OCI-LY7 (cell line): ENCODE results near the gene AKAP12. TPM values are rescaled to one million over a fixed set of nuclear protein-coding genes. Genes with fewer than 3 reads are reported as not detected.

ENCODE experiments used
- BruUV-seq: library from RNA; stranded (reverse); fragments of 400-500 nt; replicated peaks from 2 replicates; lab custom pipeline; 2021; lab: Mats Ljungman, UMichigan
- CTCF ChIA-PET: fragments of 300-600 bp; sonication (Branson Sonifier 250); formaldehyde crosslinking; loops from one replicate; lab custom pipeline; 2022; ENCODE audit warnings: antibody characterized with exemption; ENCODE audit not compliant: unreplicated experiment; lab: Charles Lee
- POLR2A ChIA-PET: fragments of 300-600 bp; sonication (Branson Sonifier 250); formaldehyde crosslinking; loops from one replicate; lab custom pipeline; 2022; ENCODE audit warnings: antibody characterized with exemption; lab: Charles Lee
- DNase-seq: peaks from one replicate; pipeline ENCODE4 v3.0.0-alpha.2; 2015; ENCODE audit warnings: low spot score
- H2AFZ ChIP-seq: fragments of 200-600 bp; sonication (generic), shearing (Covaris generic); 2 replicates; pipeline ENCODE4 v1.6.1; 2014; ENCODE audit warnings: mild to moderate bottlenecking, antibody characterized with exemption, low read length, moderate library complexity
- H3K27ac ChIP-seq: fragments of 200-600 bp; sonication (generic); 2 replicates; pipeline ENCODE4 v1.5.1; 2014; ENCODE audit warnings: mixed run types, low read depth, mild to moderate bottlenecking, moderate library complexity, low read length, inconsistent platforms; ENCODE audit not compliant: poor library complexity, severe bottlenecking
- H3K36me3 ChIP-seq: fragments of 200-600 bp; sonication (generic); 2 replicates; pipeline ENCODE4 v1.6.1; 2014; ENCODE audit warnings: mild to moderate bottlenecking, antibody characterized with exemption, low read length, moderate library complexity, mixed read lengths; ENCODE audit not compliant: insufficient read depth
- H3K4me1 ChIP-seq: fragments of 200-600 bp; sonication (generic); 2 replicates; pipeline ENCODE4 v1.5.1; 2014; ENCODE audit warnings: mild to moderate bottlenecking, low read length; ENCODE audit not compliant: insufficient read depth, poor library complexity, severe bottlenecking
- H3K4me2 ChIP-seq: fragments of 200-600 bp; sonication (generic); 2 replicates; pipeline ENCODE4 v1.6.1; 2014; ENCODE audit warnings: mild to moderate bottlenecking, low read length
- H3K4me3 ChIP-seq: fragments of 200-600 bp; sonication (generic); 2 replicates; pipeline ENCODE4 v1.5.1; 2014; ENCODE audit warnings: mild to moderate bottlenecking, low read depth, low read length; ENCODE audit not compliant: poor library complexity, severe bottlenecking
- H3K79me2 ChIP-seq: fragments of 200-600 bp; sonication (generic); 2 replicates; pipeline ENCODE4 v1.6.1; 2016; ENCODE audit warnings: low read depth, mild to moderate bottlenecking, low read length, moderate library complexity, mixed read lengths; ENCODE audit not compliant: insufficient read depth
- H3K9me2 ChIP-seq: fragments of 200-600 bp; sonication (generic); 2 replicates; pipeline ENCODE4 v1.6.1; 2016; ENCODE audit warnings: mild to moderate bottlenecking, low read length, mixed read lengths; ENCODE audit not compliant: insufficient read depth
- H3K9me3 ChIP-seq: fragments of 200-600 bp; sonication (generic); 2 replicates; pipeline ENCODE4 v1.6.1; 2014; ENCODE audit warnings: mild to moderate bottlenecking, mixed run types, low read length, mixed read lengths
- H4K20me1 ChIP-seq: fragments of 200-600 bp; sonication (generic); 2 replicates; pipeline ENCODE4 v1.6.1; 2014; ENCODE audit warnings: mild to moderate bottlenecking, antibody characterized with exemption, low read length, moderate library complexity, mixed read lengths; ENCODE audit not compliant: insufficient read depth
- EZH2phosphoT487 ChIP-seq: fragments of 200-600 bp; sonication (generic); IDR thresholded peaks from 2 replicates; pipeline ENCODE4 v1.6.1; 2018; ENCODE audit warnings: low read depth, borderline replicate concordance, mild to moderate bottlenecking, mixed run types, antibody characterized with exemption, low read length, moderate library complexity, mixed read lengths
- intact Hi-C: fragments of 100-400 bp; cut with micrococcal nuclease; formaldehyde crosslinking; loops from one replicate; pipeline ENCODE4 v1.10.0; 2022; ENCODE audit not compliant: unreplicated experiment
- total RNA-seq, 2 experiments: library from RNA; depleted of rRNA in 1 of 2; stranded (reverse); fragments of >200 nt in 1 of 2; shearing (Covaris generic) in 1 of 2; gene quantifications; 2 replicates each; pipeline ENCODE4 v1.2.3, GENCODE V29; 2014 to 2022
- TF ChIP-seq, protein P1 (sequence below): fragments of 200-600 bp; sonication (generic); conservative IDR thresholded peaks from 2 replicates; pipeline ENCODE4 v1.5.1; 2014; ENCODE audit warnings: mild to moderate bottlenecking, antibody characterized with exemption, low read length, moderate library complexity, mixed read lengths

The AKAP12 gene
- total RNA-seq, 2 experiments from 2014 or later = 0.23 TPM; not detected in 1

DNA sequence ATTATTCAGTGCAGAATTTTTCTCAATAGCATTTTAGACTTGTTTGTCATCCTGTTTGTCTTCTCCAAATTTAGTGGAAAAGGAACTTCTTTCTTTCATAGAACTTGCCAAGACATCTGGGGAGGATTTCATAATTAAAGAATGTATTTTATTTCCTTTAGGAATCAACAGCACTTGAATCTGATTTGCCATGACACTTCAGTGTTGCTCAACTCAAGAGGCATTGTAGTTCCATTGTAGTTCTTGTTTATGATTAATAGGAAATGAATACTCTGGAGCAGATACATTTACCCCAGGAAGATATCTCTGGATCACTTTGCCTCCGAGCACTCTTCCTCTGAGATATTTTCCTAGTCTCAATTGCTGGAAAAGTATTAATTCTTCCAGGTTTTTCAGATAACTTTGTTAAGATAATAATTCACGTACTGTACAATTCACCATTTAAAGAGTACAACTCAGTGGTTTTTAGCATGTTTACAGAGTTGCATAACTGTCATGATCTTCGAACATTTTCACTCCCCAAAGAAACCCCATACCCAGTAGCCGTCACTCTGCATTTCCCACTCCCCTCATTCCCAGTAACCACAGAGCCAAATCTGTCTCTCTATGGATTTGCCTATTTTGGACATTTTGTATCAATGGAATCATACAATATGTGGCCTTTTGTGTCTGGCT, 29.7 kb downstream of the AKAP12 start:
- H3K9me3 ChIP-seq = no peaks in the 10 kb centered on the region
- no peaks in the 10 kb centered on the region for H4K20me1 ChIP-seq
- H2AFZ ChIP-seq = no peak overlapping the region
- no peak for DNase-seq
- intact Hi-C loops = no loop called here
- H3K4me3 ChIP-seq = no peak overlapping the region
- H3K4me2 ChIP-seq = no peak overlapping the region
- POLR2A ChIA-PET = no interaction called here
- CTCF ChIA-PET = no interaction called here
- no peaks in the 10 kb centered on the region for H3K79me2 ChIP-seq
- no peak overlapping the region for H3K27ac ChIP-seq
- H3K4me1 ChIP-seq = no peaks in the 10 kb centered on the region
- BruUV-seq = no TSS peak
- H3K9me2 ChIP-seq = no peaks in the 10 kb centered on the region
- no peaks in the 10 kb centered on the region for H3K36me3 ChIP-seq
- no peak for TF ChIP-seq EZH2phosphoT487
- TF ChIP-seq, protein P1, sequence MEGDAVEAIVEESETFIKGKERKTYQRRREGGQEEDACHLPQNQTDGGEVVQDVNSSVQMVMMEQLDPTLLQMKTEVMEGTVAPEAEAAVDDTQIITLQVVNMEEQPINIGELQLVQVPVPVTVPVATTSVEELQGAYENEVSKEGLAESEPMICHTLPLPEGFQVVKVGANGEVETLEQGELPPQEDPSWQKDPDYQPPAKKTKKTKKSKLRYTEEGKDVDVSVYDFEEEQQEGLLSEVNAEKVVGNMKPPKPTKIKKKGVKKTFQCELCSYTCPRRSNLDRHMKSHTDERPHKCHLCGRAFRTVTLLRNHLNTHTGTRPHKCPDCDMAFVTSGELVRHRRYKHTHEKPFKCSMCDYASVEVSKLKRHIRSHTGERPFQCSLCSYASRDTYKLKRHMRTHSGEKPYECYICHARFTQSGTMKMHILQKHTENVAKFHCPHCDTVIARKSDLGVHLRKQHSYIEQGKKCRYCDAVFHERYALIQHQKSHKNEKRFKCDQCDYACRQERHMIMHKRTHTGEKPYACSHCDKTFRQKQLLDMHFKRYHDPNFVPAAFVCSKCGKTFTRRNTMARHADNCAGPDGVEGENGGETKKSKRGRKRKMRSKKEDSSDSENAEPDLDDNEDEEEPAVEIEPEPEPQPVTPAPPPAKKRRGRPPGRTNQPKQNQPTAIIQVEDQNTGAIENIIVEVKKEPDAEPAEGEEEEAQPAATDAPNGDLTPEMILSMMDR = no peak

DNA sequence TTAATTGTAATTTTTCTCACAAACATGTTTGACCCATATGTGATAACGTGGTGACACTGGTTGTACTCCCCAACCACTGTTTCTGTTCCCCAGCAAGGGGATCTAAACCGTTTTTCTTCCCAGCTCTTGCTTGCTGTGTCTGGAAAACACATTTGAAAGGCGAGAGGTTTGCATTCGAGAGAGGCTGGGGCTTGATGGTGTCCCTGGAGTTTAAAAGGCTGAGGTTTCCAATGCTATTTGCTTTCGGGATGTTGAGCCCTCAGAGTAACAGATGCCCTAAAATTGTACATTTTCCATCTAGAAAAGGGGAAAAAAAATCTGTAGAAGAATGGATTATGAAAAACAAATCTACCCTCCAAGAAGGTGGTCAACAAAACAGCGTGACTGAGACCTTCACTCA, 35.4 kb downstream of the AKAP12 start:
- Histone ChIP-seq H2AFZ (no peak overlapping the region), H4K20me1 (no peaks in the 10 kb centered on the region), H3K4me3 (no peak overlapping the region), H3K27ac (no peak overlapping the region), H3K4me2 (no peak overlapping the region), H3K4me1 (no peaks in the 10 kb centered on the region), H3K9me2 (no peaks in the 10 kb centered on the region), H3K9me3 (no peaks in the 10 kb centered on the region), H3K36me3 (no peaks in the 10 kb centered on the region), H3K79me2 (no peaks in the 10 kb centered on the region)
- CTCF ChIA-PET = no interaction called here
- POLR2A ChIA-PET = no interaction called here
- intact Hi-C loops = no loop called here
- no peak for DNase-seq
- TF ChIP-seq, protein P1 = no peak
- no peak for TF ChIP-seq EZH2phosphoT487
- BruUV-seq = no TSS peak

DNA sequence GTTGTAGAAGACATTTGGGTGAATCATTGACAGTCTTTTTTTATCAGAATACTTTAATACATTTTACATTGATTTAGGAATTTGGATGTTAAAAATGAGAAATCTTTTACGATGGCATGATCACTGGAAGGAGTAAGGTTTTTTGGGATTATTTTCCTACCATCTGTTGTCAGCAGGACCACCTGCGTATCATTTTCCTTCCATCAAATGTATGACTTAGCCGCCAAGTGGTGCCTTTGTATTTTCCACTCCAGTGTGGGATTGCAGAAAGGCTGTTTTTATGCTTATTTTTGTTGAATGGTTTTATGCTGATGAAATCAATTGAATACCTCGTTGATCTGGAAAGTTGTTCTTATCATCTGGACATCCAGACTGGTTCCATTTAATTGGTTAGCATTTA, 35.8 kb downstream of the AKAP12 start:
- no peaks in the 10 kb centered on the region for H3K79me2 ChIP-seq
- POLR2A ChIA-PET = no interaction called here
- CTCF ChIA-PET = no interaction called here

More for the DNA sequence above, 35.8 kb downstream of the AKAP12 start:
- Histone ChIP-seq H3K4me3 (no peak overlapping the region), H2AFZ (no peak overlapping the region), H3K27ac (no peak overlapping the region), H3K9me2 (no peaks in the 10 kb centered on the region), H3K9me3 (no peaks in the 10 kb centered on the region), H3K36me3 (no peaks in the 10 kb centered on the region), H3K4me2 (no peak overlapping the region), H4K20me1 (no peaks in the 10 kb centered on the region), H3K4me1 (no peaks in the 10 kb centered on the region)
- no peak for DNase-seq
- intact Hi-C loops = no loop called here
- TF ChIP-seq EZH2phosphoT487 = no peak
- TF ChIP-seq, protein P1 = no peak
- no TSS peak for BruUV-seq
